ENCODE data around the gene NKAIN2. TPM values are rescaled to one million over a fixed set of nuclear protein-coding genes. Genes with fewer than 3 reads are reported as not detected.

Gene NKAIN2
- total RNA-seq, 1 donor from 2014 or later, result 0.56 TPM

DNA sequence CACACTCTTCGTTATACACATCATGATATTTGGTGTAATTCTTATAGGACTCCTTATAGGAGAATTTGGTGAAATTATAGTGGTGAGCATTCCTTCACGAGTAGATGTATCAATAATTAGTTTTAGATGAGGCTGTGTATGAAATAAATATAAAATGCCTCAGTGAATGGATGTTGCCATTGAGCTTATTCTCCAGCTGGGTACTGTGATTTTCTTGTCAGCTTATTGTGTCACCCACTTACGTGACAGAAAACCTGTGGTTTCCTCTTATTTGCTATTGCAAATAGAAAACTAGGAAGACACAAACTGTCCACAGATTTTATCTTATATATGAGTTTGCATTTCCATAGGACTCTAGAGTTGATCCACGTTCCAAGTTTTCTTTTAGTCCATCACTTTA is 718.7 kb downstream of the NKAIN2 start:
- Mint-ChIP-seq H3K4me3 (ENCODE audit: unreplicated experiment) (no peak overlapping the region), H3K9me3 (ENCODE audit: unreplicated experiment) (no peaks in the 10 kb centered on the region), H3K27ac (ENCODE audit: unreplicated experiment) (no peak overlapping the region), H3K27me3 (ENCODE audit: unreplicated experiment) (no peaks in the 10 kb centered on the region), H3K36me3 (ENCODE audit: unreplicated experiment) (no peaks in the 10 kb centered on the region), H3K4me1 (ENCODE audit: low read depth, unreplicated experiment) (peaks cover 5% of the 10 kb centered on the region)
- TF ChIP-seq, protein P1, sequence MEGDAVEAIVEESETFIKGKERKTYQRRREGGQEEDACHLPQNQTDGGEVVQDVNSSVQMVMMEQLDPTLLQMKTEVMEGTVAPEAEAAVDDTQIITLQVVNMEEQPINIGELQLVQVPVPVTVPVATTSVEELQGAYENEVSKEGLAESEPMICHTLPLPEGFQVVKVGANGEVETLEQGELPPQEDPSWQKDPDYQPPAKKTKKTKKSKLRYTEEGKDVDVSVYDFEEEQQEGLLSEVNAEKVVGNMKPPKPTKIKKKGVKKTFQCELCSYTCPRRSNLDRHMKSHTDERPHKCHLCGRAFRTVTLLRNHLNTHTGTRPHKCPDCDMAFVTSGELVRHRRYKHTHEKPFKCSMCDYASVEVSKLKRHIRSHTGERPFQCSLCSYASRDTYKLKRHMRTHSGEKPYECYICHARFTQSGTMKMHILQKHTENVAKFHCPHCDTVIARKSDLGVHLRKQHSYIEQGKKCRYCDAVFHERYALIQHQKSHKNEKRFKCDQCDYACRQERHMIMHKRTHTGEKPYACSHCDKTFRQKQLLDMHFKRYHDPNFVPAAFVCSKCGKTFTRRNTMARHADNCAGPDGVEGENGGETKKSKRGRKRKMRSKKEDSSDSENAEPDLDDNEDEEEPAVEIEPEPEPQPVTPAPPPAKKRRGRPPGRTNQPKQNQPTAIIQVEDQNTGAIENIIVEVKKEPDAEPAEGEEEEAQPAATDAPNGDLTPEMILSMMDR (IDR thresholded peaks at IDR 0.05; ENCODE audit: partially characterized antibody, unreplicated experiment), result no peak
- no peak for DNase-seq

DNA sequence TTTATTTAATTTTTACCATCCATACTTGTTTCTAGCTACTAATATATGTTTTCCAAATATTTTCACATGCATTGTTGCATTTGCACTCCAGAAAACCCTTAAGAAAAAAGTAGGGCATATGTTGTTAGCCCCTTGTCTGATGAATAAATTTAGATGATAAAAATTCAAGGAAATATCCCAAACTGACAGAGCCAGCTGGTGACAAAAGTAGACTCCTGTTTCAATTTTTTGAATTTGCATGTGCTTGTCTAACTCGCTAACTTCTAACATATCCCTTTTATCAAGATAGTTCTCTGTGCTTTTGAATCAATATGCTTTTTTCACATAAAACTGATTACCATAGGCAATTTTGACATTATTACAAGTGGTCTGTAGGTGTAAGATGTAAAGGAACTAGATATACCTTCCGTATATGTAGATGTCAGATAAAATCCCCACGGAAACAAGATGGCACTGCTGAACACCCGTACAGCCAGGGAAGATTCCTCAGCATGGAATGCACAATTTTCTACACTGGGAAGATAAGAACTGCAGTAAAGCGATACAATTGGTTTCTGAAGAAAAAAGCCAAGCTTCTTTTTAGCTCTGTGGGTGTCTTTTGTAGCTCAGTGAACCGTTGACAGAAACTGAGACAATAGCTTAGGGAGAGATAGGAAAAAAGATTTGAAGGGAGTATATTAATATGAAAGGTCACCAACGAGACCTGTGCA is 721.0 kb downstream of the NKAIN2 start:
- Mint-ChIP-seq H3K4me3 (ENCODE audit: unreplicated experiment) (no peak overlapping the region), H3K9me3 (ENCODE audit: unreplicated experiment) (no peaks in the 10 kb centered on the region), H3K27me3 (ENCODE audit: unreplicated experiment) (no peaks in the 10 kb centered on the region), H3K4me1 (ENCODE audit: low read depth, unreplicated experiment) (peaks cover 5% of the 10 kb centered on the region), H3K27ac (ENCODE audit: unreplicated experiment) (no peak overlapping the region), H3K36me3 (ENCODE audit: unreplicated experiment) (no peaks in the 10 kb centered on the region)
- TF ChIP-seq, protein P1 (IDR thresholded peaks at IDR 0.05; ENCODE audit: partially characterized antibody, unreplicated experiment), result no peak
- no peak for DNase-seq

DNA sequence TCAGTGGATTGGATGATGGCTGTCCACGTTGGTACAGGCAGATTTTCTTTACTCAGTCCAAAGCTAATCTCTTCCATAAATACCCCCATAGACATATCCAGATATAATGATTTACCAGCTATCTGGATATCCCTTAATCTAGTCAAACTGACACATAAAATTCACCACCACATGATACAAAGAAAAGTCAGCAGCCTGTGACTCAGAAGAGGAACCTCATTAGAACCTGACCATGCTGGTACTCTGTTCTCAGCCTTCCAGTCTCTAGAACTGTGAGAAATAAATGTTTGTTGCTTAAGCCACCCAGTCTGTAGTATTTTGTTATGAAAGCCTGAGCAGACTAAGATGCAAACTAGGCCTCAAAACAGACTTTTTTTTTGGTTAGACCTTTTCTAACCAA is 727.3 kb downstream of the NKAIN2 start:
- H3K27ac Mint-ChIP-seq (ENCODE audit: unreplicated experiment), result no peak overlapping the region
- H3K4me3 Mint-ChIP-seq (ENCODE audit: unreplicated experiment), result no peak overlapping the region
- H3K27me3 Mint-ChIP-seq (ENCODE audit: unreplicated experiment), result no peaks in the 10 kb centered on the region
- TF ChIP-seq, protein P1 (IDR thresholded peaks at IDR 0.05; ENCODE audit: partially characterized antibody, unreplicated experiment), result no peak
- DNase-seq, result no peak
- no peaks in the 10 kb centered on the region for H3K36me3 Mint-ChIP-seq (ENCODE audit: unreplicated experiment)
- H3K9me3 Mint-ChIP-seq (ENCODE audit: unreplicated experiment), result no peaks in the 10 kb centered on the region
- no peaks in the 10 kb centered on the region for H3K4me1 Mint-ChIP-seq (ENCODE audit: low read depth, unreplicated experiment)

DNA sequence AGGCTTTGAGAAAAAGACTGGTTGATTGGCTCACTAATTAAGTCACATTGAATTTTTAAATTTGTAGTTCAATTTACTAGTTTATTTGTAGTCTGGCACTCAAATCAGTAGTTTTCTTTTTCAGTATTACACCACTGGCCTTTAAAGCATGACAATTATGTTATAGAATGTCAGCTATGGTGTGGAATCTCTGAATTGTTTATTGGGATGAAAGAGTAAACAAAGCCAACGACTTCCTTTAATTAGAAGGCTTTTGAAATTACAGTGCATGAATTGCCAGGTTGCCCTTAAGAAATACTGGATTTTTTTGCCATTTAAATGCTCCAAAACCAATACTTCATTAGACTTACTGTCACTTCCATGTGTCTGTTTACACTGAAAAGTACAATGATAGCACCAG is 731.6 kb downstream of the NKAIN2 start:
- no peak for DNase-seq
- no peaks in the 10 kb centered on the region for H3K27me3 Mint-ChIP-seq (ENCODE audit: unreplicated experiment)
- no peaks in the 10 kb centered on the region for H3K4me1 Mint-ChIP-seq (ENCODE audit: low read depth, unreplicated experiment)
- H3K9me3 Mint-ChIP-seq (ENCODE audit: unreplicated experiment), result no peaks in the 10 kb centered on the region
- H3K36me3 Mint-ChIP-seq (ENCODE audit: unreplicated experiment), result no peaks in the 10 kb centered on the region
- H3K4me3 Mint-ChIP-seq (ENCODE audit: unreplicated experiment), result no peak overlapping the region
- H3K27ac Mint-ChIP-seq (ENCODE audit: unreplicated experiment), result no peak overlapping the region
- TF ChIP-seq, protein P1 (IDR thresholded peaks at IDR 0.05; ENCODE audit: partially characterized antibody, unreplicated experiment), result no peak

DNA sequence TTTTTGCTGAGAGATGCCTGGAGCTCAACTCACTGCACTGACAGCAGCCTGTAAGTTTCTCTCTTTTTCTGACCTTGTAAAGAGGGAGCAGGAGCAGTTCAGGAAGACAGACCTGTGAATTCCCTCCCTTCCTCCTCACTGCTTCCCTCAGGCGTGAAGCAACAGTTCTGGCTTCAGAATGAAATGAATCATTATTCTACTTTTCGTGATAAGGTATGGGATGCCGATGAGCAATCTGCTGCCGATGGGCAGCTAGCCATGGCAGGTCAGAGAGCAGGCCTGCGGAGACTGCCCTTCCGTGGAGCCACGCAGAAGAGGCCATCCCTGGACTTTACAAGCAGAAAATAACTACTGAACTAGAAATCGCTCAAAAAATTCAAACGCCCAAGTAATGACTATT is 732.1 kb downstream of the NKAIN2 start:
- Mint-ChIP-seq H3K4me1 (ENCODE audit: low read depth, unreplicated experiment) (no peaks in the 10 kb centered on the region), H3K9me3 (ENCODE audit: unreplicated experiment) (no peaks in the 10 kb centered on the region), H3K4me3 (ENCODE audit: unreplicated experiment) (no peak overlapping the region), H3K27ac (ENCODE audit: unreplicated experiment) (no peak overlapping the region), H3K36me3 (ENCODE audit: unreplicated experiment) (no peaks in the 10 kb centered on the region), H3K27me3 (ENCODE audit: unreplicated experiment) (no peaks in the 10 kb centered on the region)
- no peak for DNase-seq
- TF ChIP-seq, protein P1 (IDR thresholded peaks at IDR 0.05; ENCODE audit: partially characterized antibody, unreplicated experiment), result no peak

Data from glutamatergic neuron (in vitro differentiated cells).